Stimulated activated CD8-positive, alpha-beta memory T cell treated with anti-CD3 and anti-CD28 coated beads, Interleukin-12 subunit alpha, Interleukin-12 subunit beta, amount 100 ng/mL, for 1 hour (primary cell): Measurements from ENCODE around the gene NOTCH3.

ENCODE experiments used
- DNase-seq: peaks from one replicate; pipeline ENCODE4 v3.0.0-alpha.2; 2020; ENCODE audit warnings: low read depth

Gene NOTCH3

GRCh38 chr19:15235781-15236180 is 35.0 kb upstream of the NOTCH3 start:
- DNase-seq = no peak

- no peak for DNase-seq
Measured at GRCh38 chr19:15234431-15235130, 33.8 kb upstream of the NOTCH3 start.

GRCh38 chr19:15231271-15231670 is 30.5 kb upstream of the NOTCH3 start:
- no peak for DNase-seq

GRCh38 chr19:15227261-15227660 is 26.5 kb upstream of the NOTCH3 start:
- DNase-seq = no peak

GRCh38 chr19:15225760-15226159 is 25.0 kb upstream of the NOTCH3 start:
- DNase-seq = no peak

GRCh38 chr19:15223649-15224361 is 23.0 kb upstream of the NOTCH3 start:
- DNase-seq = no peak

GRCh38 chr19:15222738-15223648 is 22.2 kb upstream of the NOTCH3 start:
- peak; percentile 42 for DNase-seq

GRCh38 chr19:15220833-15221232 is 20.0 kb upstream of the NOTCH3 start:
- DNase-seq = no peak

- DNase-seq = no peak
Measured at GRCh38 chr19:15218501-15218900, 17.7 kb upstream of the NOTCH3 start.

GRCh38 chr19:15216363-15216762 is 15.6 kb upstream of the NOTCH3 start:
- no peak for DNase-seq

- DNase-seq = no peak
Measured at GRCh38 chr19:15213715-15214381, 13.1 kb upstream of the NOTCH3 start.

- no peak for DNase-seq
Measured at GRCh38 chr19:15212711-15213110, 11.9 kb upstream of the NOTCH3 start.

- no peak for DNase-seq
Measured at GRCh38 chr19:15210323-15210781, 9.6 kb upstream of the NOTCH3 start.

- no peak for DNase-seq
Measured at GRCh38 chr19:15201374-15202023, 704 bp upstream of the NOTCH3 start.

GRCh38 chr19:15199661-15200552 is 888 bp downstream of the NOTCH3 start:
- DNase-seq = no peak

GRCh38 chr19:15198951-15199660 is 1.7 kb downstream of the NOTCH3 start:
- no peak for DNase-seq

GRCh38 chr19:15197942-15198341 is 2.9 kb downstream of the NOTCH3 start:
- no peak for DNase-seq

- DNase-seq = no peak
Measured at GRCh38 chr19:15197275-15197941, 3.4 kb downstream of the NOTCH3 start.

GRCh38 chr19:15196360-15197005 is 4.3 kb downstream of the NOTCH3 start:
- no peak for DNase-seq
